ENCODE measurements around the gene LRCOL1. TPM values are rescaled to one million over a fixed set of nuclear protein-coding genes. Genes with fewer than 3 reads are reported as not detected.

The LRCOL1 gene
- polyA plus RNA-seq, 2 donors, result 0.22 TPM; not detected in 1

DNA sequence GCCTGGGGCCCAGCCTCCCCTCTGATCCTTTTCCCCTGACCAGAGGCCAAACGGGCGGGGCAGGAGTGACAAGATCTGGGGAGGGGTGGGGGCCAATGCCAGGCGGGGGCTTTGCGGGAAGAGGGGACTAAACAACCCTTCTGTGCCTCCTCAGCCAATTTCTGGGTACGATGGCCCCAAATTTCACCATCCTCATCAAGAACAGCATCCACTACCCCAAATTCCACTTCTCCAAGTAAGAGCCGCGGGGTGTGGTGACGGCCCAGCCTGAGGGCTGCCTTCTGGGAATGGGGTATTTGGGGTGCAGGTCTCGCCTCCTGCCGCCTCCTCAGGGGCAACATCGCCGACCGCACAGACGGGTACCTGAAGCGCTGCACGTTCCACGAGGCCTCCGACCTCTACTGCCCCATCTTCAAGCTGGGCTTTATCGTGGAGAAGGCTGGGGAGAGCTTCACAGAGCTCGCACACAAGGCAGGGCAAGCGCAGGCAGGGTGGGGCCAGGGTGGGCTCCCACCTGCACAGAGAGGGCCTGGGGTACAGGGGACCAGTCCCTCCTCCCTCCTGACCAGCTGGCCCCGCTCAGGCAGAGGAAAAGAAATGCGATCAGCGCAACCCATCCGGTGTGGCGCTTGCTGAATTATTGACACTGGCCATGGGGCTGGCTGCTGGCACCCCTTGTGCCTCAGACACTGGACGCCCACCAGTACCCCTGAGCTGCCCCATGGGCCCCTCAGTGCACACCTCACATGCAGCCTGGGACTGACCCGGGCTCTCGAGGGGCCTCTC lies 9.9 kb upstream of the LRCOL1 start:
- Histone ChIP-seq H3K27me3 (ENCODE audit: control insufficient read depth in 1 of 2, insufficient read depth in 2 of 2, low read length in 2 of 2) (peaks cover 2 to 19% of the 10 kb centered on the region in 2 donors), H3K36me3 (ENCODE audit: control insufficient read depth in 2 of 2, insufficient read depth in 2 of 2, low read length in 1 of 2) (peaks cover 0 to 12% of the 10 kb centered on the region in 2 donors), H3K4me1 (ENCODE audit: control insufficient read depth in 2 of 2, insufficient read depth in 2 of 2, low read length in 1 of 2) (peaks cover 15% of the 10 kb centered on the region in 2 donors), H3K9me3 (ENCODE audit: control insufficient read depth in 2 of 2, insufficient read depth in 1 of 2, low read depth in 1 of 2, low read length in 1 of 2) (peaks cover 0 to 11% of the 10 kb centered on the region in 2 donors), H3K4me3 (ENCODE audit: low read depth in 1 of 2, low read length in 2 of 2) (no peak overlapping the region), H3K27ac (ENCODE audit: low read depth in 2 of 2, low read length in 1 of 2) (no peak overlapping the region)
- 54 to 56% methylated on average over 21 to 29 of the region's 29 CpGs for WGBS, 2 donors

DNA sequence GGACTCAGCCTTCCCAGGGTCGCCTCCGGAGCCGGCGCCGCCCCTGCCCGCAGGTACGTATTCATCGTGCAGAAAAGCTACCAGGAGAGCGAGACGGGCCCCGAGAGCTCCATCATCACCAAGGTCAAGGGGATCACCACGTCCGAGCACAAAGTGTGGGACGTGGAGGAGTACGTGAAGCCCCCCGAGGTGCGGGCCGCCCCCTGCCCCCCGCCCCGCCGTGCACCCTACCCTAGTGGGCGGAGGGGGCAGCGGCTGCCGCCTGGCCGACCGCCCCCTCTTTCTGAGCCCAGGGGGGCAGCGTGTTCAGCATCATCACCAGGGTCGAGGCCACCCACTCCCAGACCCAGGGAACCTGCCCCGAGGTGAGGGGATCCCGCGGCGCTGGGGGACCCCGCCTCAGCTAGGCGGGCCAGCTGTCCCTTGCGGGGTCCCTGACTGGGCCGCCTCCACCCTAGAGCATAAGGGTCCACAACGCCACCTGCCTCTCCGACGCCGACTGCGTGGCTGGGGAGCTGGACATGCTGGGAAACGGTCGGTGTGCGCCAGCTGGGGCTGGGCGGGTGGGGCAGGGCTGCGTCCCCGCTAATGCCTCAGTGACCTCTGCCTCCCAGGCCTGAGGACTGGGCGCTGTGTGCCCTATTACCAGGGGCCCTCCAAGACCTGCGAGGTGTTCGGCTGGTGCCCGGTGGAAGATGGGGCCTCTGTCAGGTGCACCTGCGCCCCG lies 9.2 kb upstream of the LRCOL1 start:
- Histone ChIP-seq H3K9me3 (ENCODE audit: control insufficient read depth in 2 of 2, insufficient read depth in 1 of 2, low read depth in 1 of 2, low read length in 1 of 2) (peaks cover 0 to 11% of the 10 kb centered on the region in 2 donors), H3K27me3 (ENCODE audit: control insufficient read depth in 1 of 2, insufficient read depth in 2 of 2, low read length in 2 of 2) (peaks cover 2 to 19% of the 10 kb centered on the region in 2 donors), H3K36me3 (ENCODE audit: control insufficient read depth in 2 of 2, insufficient read depth in 2 of 2, low read length in 1 of 2) (peaks cover 0 to 5% of the 10 kb centered on the region in 2 donors), H3K27ac (ENCODE audit: low read depth in 2 of 2, low read length in 1 of 2) (no peak overlapping the region), H3K4me1 (ENCODE audit: control insufficient read depth in 2 of 2, insufficient read depth in 2 of 2, low read length in 1 of 2) (peaks cover 15% of the 10 kb centered on the region in 2 donors), H3K4me3 (ENCODE audit: low read depth in 1 of 2, low read length in 2 of 2) (no peak overlapping the region)
- 16 to 19% methylated on average over 52 to 53 of the region's 53 CpGs for WGBS, 2 donors

DNA sequence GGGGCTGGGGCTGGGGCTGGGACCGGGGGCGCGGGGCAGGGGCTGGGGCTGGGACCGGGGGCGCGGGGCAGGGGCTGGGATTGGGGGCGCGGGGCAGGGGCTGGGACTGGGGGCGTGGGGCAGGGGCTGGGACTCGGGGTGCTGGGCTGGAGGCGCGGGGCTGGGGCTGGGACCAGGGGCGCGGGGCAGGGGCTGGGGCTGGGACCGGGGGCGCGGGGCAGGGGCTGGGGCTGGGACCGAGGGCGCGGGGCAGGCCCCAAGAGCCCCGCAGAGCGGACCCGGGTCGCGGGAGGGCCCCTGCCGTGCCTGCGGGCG lies 8.6 kb upstream of the LRCOL1 start:
- H3K4me3 ChIP-seq (ENCODE audit: low read depth in 1 of 2, low read length in 2 of 2), result no peak overlapping the region

DNA sequence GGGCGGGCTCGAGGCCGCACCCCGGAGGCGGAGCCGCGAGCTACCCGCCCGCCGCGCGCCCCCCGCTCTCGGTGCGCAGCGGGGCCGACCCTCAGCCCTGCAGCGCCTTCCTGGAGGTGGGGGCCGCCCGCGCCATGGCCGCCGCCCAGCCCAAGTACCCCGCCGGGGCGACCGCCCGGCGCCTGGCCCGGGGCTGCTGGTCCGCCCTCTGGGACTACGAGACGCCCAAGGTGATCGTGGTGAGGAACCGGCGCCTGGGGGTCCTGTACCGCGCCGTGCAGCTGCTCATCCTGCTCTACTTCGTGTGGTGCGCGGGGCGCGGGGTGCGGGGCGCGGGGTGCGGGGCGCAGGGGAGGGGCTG lies 8.3 kb upstream of the LRCOL1 start, which contains the start of gene P2RX2:
Gene P2RX2, plus strand, starts transcription at position 94 of the 361 bp plus-strand sequence. Its CDS starts 41 bp downstream, at position 135.
- no peaks in the 10 kb centered on the region for H3K36me3 ChIP-seq (ENCODE audit: control insufficient read depth in 2 of 2, insufficient read depth in 2 of 2, low read length in 1 of 2)
- no peak within 1 kb of the TSS for H3K27ac ChIP-seq (ENCODE audit: low read depth in 2 of 2, low read length in 1 of 2)
- peaks cover 0 to 11% of the 10 kb centered on the region in 2 donors for H3K9me3 ChIP-seq (ENCODE audit: control insufficient read depth in 2 of 2, insufficient read depth in 1 of 2, low read depth in 1 of 2, low read length in 1 of 2)
- peaks cover 2 to 19% of the 10 kb centered on the region in 2 donors for H3K27me3 ChIP-seq (ENCODE audit: control insufficient read depth in 1 of 2, insufficient read depth in 2 of 2, low read length in 2 of 2)
- H3K4me1 ChIP-seq (ENCODE audit: control insufficient read depth in 2 of 2, insufficient read depth in 2 of 2, low read length in 1 of 2), result peaks cover 15% of the 10 kb centered on the region in 2 donors
- H3K4me3 ChIP-seq (ENCODE audit: low read depth in 1 of 2, low read length in 2 of 2), result peak within 1 kb of the TSS in 1 of 2 donors; percentile 23
- whole genome bisulfite sequencing, 2 donors, result 2 to 5% methylated on average over 29 to 49 of the region's 49 CpGs

More for the DNA sequence above, 8.6 kb upstream of the LRCOL1 start:
- Histone ChIP-seq H3K9me3 (ENCODE audit: control insufficient read depth in 2 of 2, insufficient read depth in 1 of 2, low read depth in 1 of 2, low read length in 1 of 2) (peaks cover 0 to 11% of the 10 kb centered on the region in 2 donors), H3K4me1 (ENCODE audit: control insufficient read depth in 2 of 2, insufficient read depth in 2 of 2, low read length in 1 of 2) (peaks cover 15% of the 10 kb centered on the region in 2 donors), H3K27me3 (ENCODE audit: control insufficient read depth in 1 of 2, insufficient read depth in 2 of 2, low read length in 2 of 2) (peaks cover 2 to 19% of the 10 kb centered on the region in 2 donors), H3K27ac (ENCODE audit: low read depth in 2 of 2, low read length in 1 of 2) (no peak overlapping the region), H3K36me3 (ENCODE audit: control insufficient read depth in 2 of 2, insufficient read depth in 2 of 2, low read length in 1 of 2) (no peaks in the 10 kb centered on the region)
- 4 to 14% methylated on average over 8 to 28 of the region's 28 CpGs for WGBS, 2 donors

DNA sequence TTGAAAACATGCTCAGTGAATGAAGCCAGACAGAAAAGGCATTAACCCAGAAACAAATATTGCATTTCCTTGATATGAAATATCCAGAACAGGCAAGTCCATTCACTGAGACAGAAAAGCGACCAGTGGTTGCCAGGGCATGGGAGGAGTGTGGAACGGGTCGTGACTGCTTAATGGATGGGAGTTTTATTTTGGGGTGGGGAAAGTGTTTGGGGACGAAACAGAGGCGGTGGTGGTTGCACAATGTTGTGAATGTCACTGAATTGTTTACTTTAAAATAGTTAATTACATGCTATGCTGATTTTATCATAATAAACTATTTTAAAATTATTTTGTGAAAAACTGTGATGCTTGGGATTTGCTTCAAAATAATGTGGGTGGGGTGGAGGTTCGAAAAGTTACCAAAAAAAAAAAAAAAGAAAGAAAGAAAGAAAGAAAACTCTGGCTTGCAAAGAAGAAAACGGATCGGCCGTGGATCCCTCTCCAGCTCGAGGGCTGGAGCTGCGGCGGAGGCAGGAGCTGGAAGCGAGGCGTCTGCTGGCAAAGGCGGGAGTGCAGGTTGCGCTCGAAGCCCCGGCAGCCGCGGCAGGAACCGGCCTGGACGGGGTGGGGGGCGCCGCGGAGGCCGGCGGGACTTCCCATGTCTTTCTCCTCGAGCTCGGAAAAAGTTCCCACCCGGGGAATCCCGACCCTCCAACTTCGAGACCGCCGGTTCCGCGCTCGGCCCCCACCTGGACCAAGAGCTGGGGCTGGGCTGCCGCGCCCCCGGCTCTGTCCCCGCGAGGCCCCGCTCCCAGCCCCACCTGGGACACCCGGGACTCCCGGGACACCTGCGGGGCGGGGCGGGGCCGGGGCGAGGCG lies 7.7 kb upstream of the LRCOL1 start:
- Histone ChIP-seq H3K9me3 (ENCODE audit: control insufficient read depth in 2 of 2, insufficient read depth in 1 of 2, low read depth in 1 of 2, low read length in 1 of 2) (peaks cover 0 to 11% of the 10 kb centered on the region in 2 donors), H3K27ac (ENCODE audit: low read depth in 2 of 2, low read length in 1 of 2) (no peak overlapping the region), H3K36me3 (ENCODE audit: control insufficient read depth in 2 of 2, insufficient read depth in 2 of 2, low read length in 1 of 2) (no peaks in the 10 kb centered on the region), H3K4me1 (ENCODE audit: control insufficient read depth in 2 of 2, insufficient read depth in 2 of 2, low read length in 1 of 2) (peaks cover 11 to 14% of the 10 kb centered on the region in 2 donors), H3K4me3 (ENCODE audit: low read depth in 1 of 2, low read length in 2 of 2) (peak overlapping the region in 1 of 2 donors; percentile 23), H3K27me3 (ENCODE audit: control insufficient read depth in 1 of 2, insufficient read depth in 2 of 2, low read length in 2 of 2) (peaks cover 2 to 19% of the 10 kb centered on the region in 2 donors)
- 7 to 9% methylated on average over 26 to 51 of the region's 51 CpGs for WGBS, 2 donors

DNA sequence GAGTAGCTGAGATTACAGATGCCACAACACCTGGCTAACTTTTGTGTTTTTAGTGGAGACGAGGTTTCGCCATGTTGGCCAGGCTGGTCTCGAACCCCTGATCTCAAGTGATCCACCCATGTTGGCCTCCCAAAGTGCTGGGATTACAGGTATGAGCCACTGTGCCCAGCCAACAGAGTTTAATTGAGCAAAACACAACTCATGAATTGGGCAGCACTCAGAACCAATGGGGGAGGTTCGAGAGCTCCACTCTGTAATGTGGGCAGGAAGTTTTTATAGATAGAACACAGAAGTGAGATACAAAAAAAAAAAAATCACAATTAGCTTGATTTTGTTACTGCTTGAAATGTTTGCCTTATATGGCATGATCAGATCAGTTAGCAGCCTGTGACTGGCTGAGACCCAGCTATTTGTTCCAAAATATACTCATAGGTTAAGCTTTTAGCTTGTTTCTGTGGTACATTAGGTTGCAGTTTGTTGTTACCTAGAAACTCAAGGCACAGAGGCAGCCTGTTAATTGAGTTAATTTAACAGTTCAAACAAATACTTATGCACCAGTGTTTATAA lies 6.8 kb upstream of the LRCOL1 start:
- Histone ChIP-seq H3K27ac (ENCODE audit: low read depth in 2 of 2, low read length in 1 of 2) (no peak overlapping the region), H3K9me3 (ENCODE audit: control insufficient read depth in 2 of 2, insufficient read depth in 1 of 2, low read depth in 1 of 2, low read length in 1 of 2) (peaks cover 0 to 11% of the 10 kb centered on the region in 2 donors), H3K36me3 (ENCODE audit: control insufficient read depth in 2 of 2, insufficient read depth in 2 of 2, low read length in 1 of 2) (no peaks in the 10 kb centered on the region), H3K27me3 (ENCODE audit: control insufficient read depth in 1 of 2, insufficient read depth in 2 of 2, low read length in 2 of 2) (peaks cover 2 to 19% of the 10 kb centered on the region in 2 donors), H3K4me3 (ENCODE audit: low read depth in 1 of 2, low read length in 2 of 2) (no peak overlapping the region), H3K4me1 (ENCODE audit: control insufficient read depth in 2 of 2, insufficient read depth in 2 of 2, low read length in 1 of 2) (peaks cover 3 to 7% of the 10 kb centered on the region in 2 donors)
- 87 to 88% methylated on average over 4 of the region's 4 CpGs for WGBS, 2 donors

DNA sequence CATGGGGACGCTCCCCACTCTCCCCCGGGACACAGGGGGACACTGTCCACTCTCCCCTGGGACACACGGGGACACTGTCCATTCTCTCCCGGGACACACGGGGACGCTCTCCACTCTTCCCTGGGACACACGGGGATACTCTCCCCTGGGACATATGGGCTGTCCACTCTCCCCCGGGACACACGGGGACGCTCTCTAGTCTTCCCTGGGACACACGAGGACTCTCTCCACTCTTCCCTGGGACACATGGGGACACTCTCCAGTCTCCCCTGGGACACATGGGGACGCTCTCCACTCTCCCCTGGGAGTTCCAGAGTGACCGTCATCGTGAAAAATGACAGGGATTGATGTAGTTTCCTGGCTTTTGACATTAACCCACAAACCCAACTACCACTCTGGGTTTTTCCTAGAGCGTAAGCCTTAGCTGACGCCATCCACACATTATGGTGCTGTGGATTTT lies 5.2 kb upstream of the LRCOL1 start:
- Histone ChIP-seq H3K4me3 (ENCODE audit: low read depth in 1 of 2, low read length in 2 of 2) (no peak overlapping the region), H3K27me3 (ENCODE audit: control insufficient read depth in 1 of 2, insufficient read depth in 2 of 2, low read length in 2 of 2) (peaks cover 2 to 19% of the 10 kb centered on the region in 2 donors), H3K4me1 (ENCODE audit: control insufficient read depth in 2 of 2, insufficient read depth in 2 of 2, low read length in 1 of 2) (peaks cover 0 to 7% of the 10 kb centered on the region in 2 donors), H3K9me3 (ENCODE audit: control insufficient read depth in 2 of 2, insufficient read depth in 1 of 2, low read depth in 1 of 2, low read length in 1 of 2) (peaks cover 0 to 17% of the 10 kb centered on the region in 2 donors), H3K27ac (ENCODE audit: low read depth in 2 of 2, low read length in 1 of 2) (no peak overlapping the region), H3K36me3 (ENCODE audit: control insufficient read depth in 2 of 2, insufficient read depth in 2 of 2, low read length in 1 of 2) (no peaks in the 10 kb centered on the region)
- WGBS, 2 donors, result 82% methylated on average over 15 to 16 of the region's 16 CpGs

DNA sequence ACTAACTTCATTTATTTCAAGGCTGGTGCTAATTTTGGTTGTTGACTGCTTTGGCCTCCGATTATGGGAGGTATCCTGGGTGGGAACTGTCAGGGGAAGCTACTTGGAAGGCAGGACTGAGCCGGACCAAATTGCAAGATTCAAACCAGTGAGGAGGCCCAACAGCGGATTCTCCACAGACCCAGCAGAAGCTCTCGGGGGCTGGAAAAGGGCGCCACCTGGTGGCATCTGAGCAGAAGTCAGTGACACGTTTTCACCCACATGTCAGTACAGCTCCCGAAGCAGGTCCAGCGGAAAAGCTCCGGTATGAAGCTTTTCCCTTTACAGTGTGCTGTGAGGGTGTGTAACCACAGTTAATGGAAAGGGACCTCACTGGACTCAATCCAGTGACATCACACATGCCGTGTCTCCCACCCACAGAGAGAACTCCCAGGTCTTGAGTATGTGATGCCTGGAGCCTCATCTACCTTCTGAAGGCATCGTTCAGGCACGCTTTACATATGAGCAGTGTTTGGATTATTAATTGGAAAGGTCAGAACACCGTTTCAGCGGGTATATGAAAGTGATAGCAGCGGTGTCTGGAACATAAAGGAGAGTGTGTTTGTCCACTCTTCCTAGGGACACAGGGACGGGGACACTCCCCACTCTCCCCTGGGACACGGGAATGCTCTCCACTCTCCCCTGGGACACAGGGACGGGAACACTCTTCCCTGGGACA lies 4.6 kb upstream of the LRCOL1 start:
- H3K9me3 ChIP-seq (ENCODE audit: control insufficient read depth in 2 of 2, insufficient read depth in 1 of 2, low read depth in 1 of 2, low read length in 1 of 2), result peaks cover 0 to 17% of the 10 kb centered on the region in 2 donors
- H3K36me3 ChIP-seq (ENCODE audit: control insufficient read depth in 2 of 2, insufficient read depth in 2 of 2, low read length in 1 of 2), result no peaks in the 10 kb centered on the region
- peaks cover 1 to 7% of the 10 kb centered on the region in 2 donors for H3K4me1 ChIP-seq (ENCODE audit: control insufficient read depth in 2 of 2, insufficient read depth in 2 of 2, low read length in 1 of 2)
- WGBS, 2 donors, result 26 to 27% methylated on average over 18 of the region's 18 CpGs
- H3K4me3 ChIP-seq (ENCODE audit: low read depth in 1 of 2, low read length in 2 of 2), result no peak overlapping the region
- no peak overlapping the region for H3K27ac ChIP-seq (ENCODE audit: low read depth in 2 of 2, low read length in 1 of 2)
- H3K27me3 ChIP-seq (ENCODE audit: control insufficient read depth in 1 of 2, insufficient read depth in 2 of 2, low read length in 2 of 2), result peaks cover 2 to 18% of the 10 kb centered on the region in 2 donors
